Measurements from ENCODE around the gene TYROBP.

- TF ChIP-seq, protein P1, sequence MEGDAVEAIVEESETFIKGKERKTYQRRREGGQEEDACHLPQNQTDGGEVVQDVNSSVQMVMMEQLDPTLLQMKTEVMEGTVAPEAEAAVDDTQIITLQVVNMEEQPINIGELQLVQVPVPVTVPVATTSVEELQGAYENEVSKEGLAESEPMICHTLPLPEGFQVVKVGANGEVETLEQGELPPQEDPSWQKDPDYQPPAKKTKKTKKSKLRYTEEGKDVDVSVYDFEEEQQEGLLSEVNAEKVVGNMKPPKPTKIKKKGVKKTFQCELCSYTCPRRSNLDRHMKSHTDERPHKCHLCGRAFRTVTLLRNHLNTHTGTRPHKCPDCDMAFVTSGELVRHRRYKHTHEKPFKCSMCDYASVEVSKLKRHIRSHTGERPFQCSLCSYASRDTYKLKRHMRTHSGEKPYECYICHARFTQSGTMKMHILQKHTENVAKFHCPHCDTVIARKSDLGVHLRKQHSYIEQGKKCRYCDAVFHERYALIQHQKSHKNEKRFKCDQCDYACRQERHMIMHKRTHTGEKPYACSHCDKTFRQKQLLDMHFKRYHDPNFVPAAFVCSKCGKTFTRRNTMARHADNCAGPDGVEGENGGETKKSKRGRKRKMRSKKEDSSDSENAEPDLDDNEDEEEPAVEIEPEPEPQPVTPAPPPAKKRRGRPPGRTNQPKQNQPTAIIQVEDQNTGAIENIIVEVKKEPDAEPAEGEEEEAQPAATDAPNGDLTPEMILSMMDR (IDR thresholded peaks at IDR 0.05) = no peak
- TF ChIP-seq POLR2A (IDR thresholded peaks at IDR 0.05; ENCODE audit: low read depth) (no peak), POLR2AphosphoS5 (IDR thresholded peaks at IDR 0.05) (no peak)
Observed at GRCh38 chr19:35911790-35912189, 3.7 kb upstream of the TYROBP start.
